PFSK-1 (cell line): ENCODE data around the gene NMUR2. TPM values are rescaled to one million over a fixed set of nuclear protein-coding genes. Genes with fewer than 3 reads are reported as not detected.

Experiments
- FOXP2 ChIP-seq: optimal IDR thresholded peaks from 2 replicates; pipeline ENCODE3; 2011; ENCODE audit warnings: borderline replicate concordance, control low read depth, inconsistent platforms; ENCODE audit not compliant: insufficient read depth; ENCODE audit errors: extremely low read length, extremely low read depth
- POLR2AphosphoS5 ChIP-seq: IDR thresholded peaks from 2 replicates; pipeline ENCODE4 v1.6.1; 2012; ENCODE audit warnings: low read depth, mild to moderate bottlenecking, control low read depth, low read length, moderate library complexity
- SIN3A ChIP-seq: IDR thresholded peaks from 2 replicates; pipeline ENCODE4 v1.6.1; 2012; ENCODE audit warnings: mild to moderate bottlenecking, low read length, moderate library complexity, borderline replicate concordance; ENCODE audit not compliant: insufficient read depth
- TAF1 ChIP-seq: IDR thresholded peaks from 2 replicates; pipeline ENCODE4 v1.6.1; 2012; ENCODE audit warnings: low read length, control low read depth, borderline replicate concordance; ENCODE audit not compliant: insufficient read depth
- polyA plus RNA-seq: library from polyadenylated mRNA; unstranded; fragments of >200 nt; gene quantifications from one replicate; pipeline ENCODE4 v1.2.1, GENCODE V29; 2012; ENCODE audit warnings: low read depth, missing spikeins; ENCODE audit not compliant: insufficient read length
- TF ChIP-seq, protein P1 (sequence below), 2 experiments: IDR thresholded peaks; 2 replicates each; pipeline versions ENCODE4 v1.6.1 to v1.8.0; 2011 to 2012; ENCODE audit warnings: low read depth in 2 of 2, low read length in 2 of 2, control low read depth in 1 of 2, inconsistent platforms in 1 of 2, mild to moderate bottlenecking in 1 of 2, moderate library complexity in 1 of 2; ENCODE audit not compliant: insufficient read depth in 1 of 2

The NMUR2 gene, protein sequence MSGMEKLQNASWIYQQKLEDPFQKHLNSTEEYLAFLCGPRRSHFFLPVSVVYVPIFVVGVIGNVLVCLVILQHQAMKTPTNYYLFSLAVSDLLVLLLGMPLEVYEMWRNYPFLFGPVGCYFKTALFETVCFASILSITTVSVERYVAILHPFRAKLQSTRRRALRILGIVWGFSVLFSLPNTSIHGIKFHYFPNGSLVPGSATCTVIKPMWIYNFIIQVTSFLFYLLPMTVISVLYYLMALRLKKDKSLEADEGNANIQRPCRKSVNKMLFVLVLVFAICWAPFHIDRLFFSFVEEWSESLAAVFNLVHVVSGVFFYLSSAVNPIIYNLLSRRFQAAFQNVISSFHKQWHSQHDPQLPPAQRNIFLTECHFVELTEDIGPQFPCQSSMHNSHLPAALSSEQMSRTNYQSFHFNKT
- polyA plus RNA-seq = 0.23 TPM

DNA sequence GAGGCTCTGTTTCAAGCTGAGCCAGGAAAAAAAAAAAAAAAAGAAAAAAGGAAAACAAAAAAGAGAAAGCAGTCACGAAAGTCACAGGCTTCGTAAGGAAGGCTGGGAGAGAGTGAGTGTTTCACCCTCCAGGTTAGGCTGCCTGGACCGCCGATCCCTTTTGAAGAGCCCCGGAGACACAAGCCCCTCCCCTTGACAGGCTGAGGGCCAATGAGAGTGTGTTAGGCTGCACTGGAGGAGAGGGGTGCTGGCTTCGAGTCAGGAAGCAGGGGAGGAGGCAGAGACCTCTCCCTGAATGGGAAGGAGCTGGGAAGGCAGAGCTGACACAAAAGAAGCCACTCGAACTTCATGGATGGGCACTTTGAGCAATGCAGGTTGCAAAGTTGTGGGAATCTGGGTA is at the start of gene NMUR2:
Gene NMUR2, minus strand, starts transcription at position 135 of the 400 bp plus-strand sequence. CDS start 166 bp downstream, outside the sequence.
- TF ChIP-seq SIN3A = no peak
- no peak for TF ChIP-seq TAF1
- TF ChIP-seq, protein P1, sequence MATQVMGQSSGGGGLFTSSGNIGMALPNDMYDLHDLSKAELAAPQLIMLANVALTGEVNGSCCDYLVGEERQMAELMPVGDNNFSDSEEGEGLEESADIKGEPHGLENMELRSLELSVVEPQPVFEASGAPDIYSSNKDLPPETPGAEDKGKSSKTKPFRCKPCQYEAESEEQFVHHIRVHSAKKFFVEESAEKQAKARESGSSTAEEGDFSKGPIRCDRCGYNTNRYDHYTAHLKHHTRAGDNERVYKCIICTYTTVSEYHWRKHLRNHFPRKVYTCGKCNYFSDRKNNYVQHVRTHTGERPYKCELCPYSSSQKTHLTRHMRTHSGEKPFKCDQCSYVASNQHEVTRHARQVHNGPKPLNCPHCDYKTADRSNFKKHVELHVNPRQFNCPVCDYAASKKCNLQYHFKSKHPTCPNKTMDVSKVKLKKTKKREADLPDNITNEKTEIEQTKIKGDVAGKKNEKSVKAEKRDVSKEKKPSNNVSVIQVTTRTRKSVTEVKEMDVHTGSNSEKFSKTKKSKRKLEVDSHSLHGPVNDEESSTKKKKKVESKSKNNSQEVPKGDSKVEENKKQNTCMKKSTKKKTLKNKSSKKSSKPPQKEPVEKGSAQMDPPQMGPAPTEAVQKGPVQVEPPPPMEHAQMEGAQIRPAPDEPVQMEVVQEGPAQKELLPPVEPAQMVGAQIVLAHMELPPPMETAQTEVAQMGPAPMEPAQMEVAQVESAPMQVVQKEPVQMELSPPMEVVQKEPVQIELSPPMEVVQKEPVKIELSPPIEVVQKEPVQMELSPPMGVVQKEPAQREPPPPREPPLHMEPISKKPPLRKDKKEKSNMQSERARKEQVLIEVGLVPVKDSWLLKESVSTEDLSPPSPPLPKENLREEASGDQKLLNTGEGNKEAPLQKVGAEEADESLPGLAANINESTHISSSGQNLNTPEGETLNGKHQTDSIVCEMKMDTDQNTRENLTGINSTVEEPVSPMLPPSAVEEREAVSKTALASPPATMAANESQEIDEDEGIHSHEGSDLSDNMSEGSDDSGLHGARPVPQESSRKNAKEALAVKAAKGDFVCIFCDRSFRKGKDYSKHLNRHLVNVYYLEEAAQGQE (IDR thresholded peaks at IDR 0.05; ENCODE audit: insufficient read depth in 1 of 2, low read depth in 2 of 2, low read length in 2 of 2) = no peak
- no peak for TF ChIP-seq FOXP2
- TF ChIP-seq POLR2AphosphoS5 = no peak

DNA sequence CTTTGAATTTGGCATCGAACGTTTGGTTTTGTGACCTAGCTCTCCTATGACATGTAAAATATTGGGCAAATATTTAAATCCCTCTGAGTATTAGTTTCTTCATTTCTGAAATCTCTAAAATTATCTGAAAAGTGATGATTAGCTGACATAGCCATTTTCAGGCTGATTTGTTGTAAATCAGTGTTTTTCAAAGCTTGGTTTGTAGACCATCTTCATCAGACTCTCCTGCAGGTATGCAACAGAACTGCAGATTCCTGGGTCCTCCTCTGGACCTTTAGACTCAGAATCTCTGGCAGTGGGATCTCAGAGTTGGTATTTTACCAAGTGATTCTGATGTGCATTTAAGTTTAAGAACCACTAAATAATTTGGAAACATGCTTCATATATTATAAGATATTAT is 38.9 kb upstream of the NMUR2 start:
- no peak for TF ChIP-seq TAF1
- TF ChIP-seq SIN3A = no peak
- TF ChIP-seq POLR2AphosphoS5 = no peak
- TF ChIP-seq, protein P1 (IDR thresholded peaks at IDR 0.05; ENCODE audit: insufficient read depth in 1 of 2, low read depth in 2 of 2, low read length in 2 of 2) = no peak
- TF ChIP-seq FOXP2 = no peak

DNA sequence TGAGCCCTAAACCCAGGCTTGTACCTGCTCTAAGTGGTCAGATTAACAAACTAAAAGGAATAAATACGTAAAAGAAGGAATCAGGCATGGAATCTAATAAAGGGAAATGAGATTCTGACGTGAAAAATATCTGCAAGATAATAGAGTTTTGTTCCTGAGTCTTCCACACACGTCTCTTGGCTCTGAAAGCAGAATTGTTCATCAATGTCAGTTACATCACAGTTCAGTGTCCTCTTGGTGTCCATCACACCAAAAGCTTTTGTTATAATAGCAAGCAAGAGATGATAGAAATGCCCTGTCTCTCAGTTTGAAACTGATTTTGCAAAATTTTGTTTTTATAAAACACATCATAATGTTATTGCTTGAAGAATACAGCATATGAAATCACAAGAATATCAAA is 34.7 kb upstream of the NMUR2 start:
- TF ChIP-seq TAF1 (no peak), SIN3A (no peak), POLR2AphosphoS5 (no peak), FOXP2 (no peak)
- TF ChIP-seq, protein P1 (IDR thresholded peaks at IDR 0.05; ENCODE audit: insufficient read depth in 1 of 2, low read depth in 2 of 2, low read length in 2 of 2) = no peak

DNA sequence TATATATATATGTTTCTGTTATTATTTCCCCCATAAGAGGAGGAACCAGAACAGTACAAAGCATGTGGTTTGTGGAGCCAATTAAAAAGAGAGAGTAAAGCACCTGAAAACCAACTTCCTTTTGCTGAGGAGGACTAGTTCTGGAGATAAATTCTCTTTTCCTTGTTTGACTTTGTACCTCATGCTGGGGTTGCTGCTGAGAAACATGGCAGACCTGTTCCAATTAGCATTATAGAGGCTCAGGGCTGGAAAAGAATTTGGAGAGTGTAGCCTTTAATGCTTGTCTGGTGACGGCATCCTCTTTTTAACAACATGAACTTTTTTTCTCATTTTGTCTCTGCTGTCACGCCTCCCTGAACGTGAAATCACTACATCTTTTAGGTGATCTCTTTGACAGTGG is 32.8 kb upstream of the NMUR2 start:
- no peak for TF ChIP-seq TAF1
- no peak for TF ChIP-seq POLR2AphosphoS5
- no peak for TF ChIP-seq FOXP2
- no peak for TF ChIP-seq SIN3A
- TF ChIP-seq, protein P1 (IDR thresholded peaks at IDR 0.05; ENCODE audit: insufficient read depth in 1 of 2, low read depth in 2 of 2, low read length in 2 of 2) = no peak
